ENCODE measurements around the gene GPR84.
A peak's percentile ranks its signal among the peaks of the same experiment; 100 is the strongest.

The GPR84 gene

DNA sequence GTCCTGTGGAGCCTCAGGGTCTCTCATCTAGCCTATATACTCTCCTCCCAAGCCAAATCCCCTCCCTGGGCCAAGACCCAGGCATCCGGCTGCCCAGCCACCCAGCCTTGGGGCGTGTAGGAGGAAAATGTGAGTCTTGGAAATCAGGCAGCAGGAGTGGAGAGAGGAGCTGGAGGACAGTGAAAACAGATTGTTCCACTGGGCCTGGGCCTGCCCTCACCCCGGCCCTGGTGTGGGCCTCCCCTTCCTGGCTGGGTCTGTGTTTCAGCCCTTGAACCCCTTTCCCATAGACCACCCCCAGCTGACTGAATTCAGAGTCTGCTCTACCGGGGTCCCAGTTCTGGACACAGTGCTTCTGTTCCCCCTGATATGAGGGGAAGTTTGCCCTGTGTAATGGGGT lies 48.1 kb upstream of the GPR84 start:
- H4K20me1 ChIP-seq (ENCODE audit: insufficient read depth, low read length): no peaks in the 10 kb centered on the region

DNA sequence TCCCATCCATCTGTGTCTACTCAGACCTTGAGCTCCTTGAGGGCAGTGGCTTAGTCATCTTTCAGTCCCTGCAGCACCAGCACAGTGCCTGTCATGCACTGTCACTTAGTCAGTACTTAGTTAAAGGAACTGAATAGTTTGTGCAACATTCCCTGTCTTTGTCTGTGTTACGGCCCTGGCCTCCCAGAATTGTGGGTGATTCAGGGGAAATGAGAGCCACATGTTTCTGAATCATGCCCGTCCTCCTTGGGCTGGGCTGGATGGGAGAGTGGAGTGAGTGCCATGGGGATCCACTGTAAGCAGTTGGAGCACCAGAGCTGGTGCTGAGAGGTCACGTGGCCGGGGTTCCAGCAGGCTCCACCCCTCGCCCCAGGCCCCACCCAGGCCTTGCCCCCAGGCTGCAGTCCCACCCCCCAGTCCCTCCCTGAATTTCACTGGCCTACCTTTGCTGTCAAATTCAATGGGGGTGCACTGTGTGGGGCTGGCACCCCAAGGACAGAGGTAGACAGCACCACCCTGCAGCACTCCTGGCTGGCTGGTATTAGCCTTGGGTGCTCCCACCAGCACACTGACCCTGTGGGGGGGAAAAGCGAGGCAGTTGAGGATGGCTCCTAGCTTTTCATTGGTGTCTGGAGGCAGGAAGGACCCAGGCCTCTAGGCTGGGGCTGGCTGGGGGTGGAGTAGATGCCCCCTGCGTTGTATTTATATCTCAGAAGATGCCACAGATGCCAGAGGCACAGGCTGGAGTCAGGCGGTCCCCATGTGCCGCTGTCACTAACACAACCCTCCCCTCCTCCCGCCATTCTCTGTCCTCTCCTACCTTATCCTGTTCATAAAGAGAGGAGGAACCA lies 47.3 kb upstream of the GPR84 start:
- Histone ChIP-seq H3K36me3 (ENCODE audit: insufficient read depth, low read length) (peaks cover 46% of the 10 kb centered on the region), H3K4me1 (ENCODE audit: insufficient read depth, low read length) (peaks cover 44% of the 10 kb centered on the region), H3K4me2 (ENCODE audit: insufficient read depth, low read length) (no peak overlapping the region), H3K27ac (ENCODE audit: low read length) (peak overlapping the region; percentile 90), H3K27me3 (ENCODE audit: insufficient read depth, low read length, poor library complexity) (no peaks in the 10 kb centered on the region), H3K79me2 (ENCODE audit: insufficient read depth, low read length) (peaks cover 51% of the 10 kb centered on the region), H3K4me3 (ENCODE audit: low read depth in 1 of 2, low read length in 2 of 2) (no peak overlapping the region), H3K9me3 (ENCODE audit: insufficient read depth, low read length, severe bottlenecking) (no peaks in the 10 kb centered on the region), H4K20me1 (ENCODE audit: insufficient read depth, low read length) (no peaks in the 10 kb centered on the region), H3K9ac (ENCODE audit: low read depth, low read length) (peak overlapping the region; percentile 39; the same call in 1 of the 2 replicates), H2AFZ (ENCODE audit: low read depth, low read length) (no peak overlapping the region)
- TF ChIP-seq, protein P1, sequence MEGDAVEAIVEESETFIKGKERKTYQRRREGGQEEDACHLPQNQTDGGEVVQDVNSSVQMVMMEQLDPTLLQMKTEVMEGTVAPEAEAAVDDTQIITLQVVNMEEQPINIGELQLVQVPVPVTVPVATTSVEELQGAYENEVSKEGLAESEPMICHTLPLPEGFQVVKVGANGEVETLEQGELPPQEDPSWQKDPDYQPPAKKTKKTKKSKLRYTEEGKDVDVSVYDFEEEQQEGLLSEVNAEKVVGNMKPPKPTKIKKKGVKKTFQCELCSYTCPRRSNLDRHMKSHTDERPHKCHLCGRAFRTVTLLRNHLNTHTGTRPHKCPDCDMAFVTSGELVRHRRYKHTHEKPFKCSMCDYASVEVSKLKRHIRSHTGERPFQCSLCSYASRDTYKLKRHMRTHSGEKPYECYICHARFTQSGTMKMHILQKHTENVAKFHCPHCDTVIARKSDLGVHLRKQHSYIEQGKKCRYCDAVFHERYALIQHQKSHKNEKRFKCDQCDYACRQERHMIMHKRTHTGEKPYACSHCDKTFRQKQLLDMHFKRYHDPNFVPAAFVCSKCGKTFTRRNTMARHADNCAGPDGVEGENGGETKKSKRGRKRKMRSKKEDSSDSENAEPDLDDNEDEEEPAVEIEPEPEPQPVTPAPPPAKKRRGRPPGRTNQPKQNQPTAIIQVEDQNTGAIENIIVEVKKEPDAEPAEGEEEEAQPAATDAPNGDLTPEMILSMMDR (IDR thresholded peaks at IDR 0.05; ENCODE audit: borderline replicate concordance, extremely low read depth, low read length, poor library complexity, severe bottlenecking): no peak
- TF ChIP-seq EZH2 (IDR thresholded peaks at IDR 0.05; ENCODE audit: borderline replicate concordance, low read depth, low read length, severe bottlenecking): no peak
- no peak for DNase-seq
- no peak for ATAC-seq (ENCODE audit: insufficient read depth, low read depth)

More for the DNA sequence above, 48.1 kb upstream of the GPR84 start:
- no peaks in the 10 kb centered on the region for H3K9me3 ChIP-seq (ENCODE audit: insufficient read depth, low read length, severe bottlenecking)
- peak overlapping the region; percentile 90 for H3K27ac ChIP-seq (ENCODE audit: low read length)
- TF ChIP-seq EZH2 (IDR thresholded peaks at IDR 0.05; ENCODE audit: borderline replicate concordance, low read depth, low read length, severe bottlenecking): no peak
- TF ChIP-seq, protein P1 (IDR thresholded peaks at IDR 0.05; ENCODE audit: borderline replicate concordance, extremely low read depth, low read length, poor library complexity, severe bottlenecking): no peak
- peak overlapping the region; percentile 59 for H3K4me2 ChIP-seq (ENCODE audit: insufficient read depth, low read length)
- peaks cover 59% of the 10 kb centered on the region for H3K79me2 ChIP-seq (ENCODE audit: insufficient read depth, low read length)
- H3K9ac ChIP-seq (ENCODE audit: low read depth, low read length): peak overlapping the region; percentile 39
- no peaks in the 10 kb centered on the region for H3K27me3 ChIP-seq (ENCODE audit: insufficient read depth, low read length, poor library complexity)
- DNase-seq: no peak
- peaks cover 39% of the 10 kb centered on the region for H3K36me3 ChIP-seq (ENCODE audit: insufficient read depth, low read length)
- H3K4me1 ChIP-seq (ENCODE audit: insufficient read depth, low read length): peaks cover 51% of the 10 kb centered on the region
- no peak overlapping the region for H3K4me3 ChIP-seq (ENCODE audit: low read depth in 1 of 2, low read length in 2 of 2)
- no peak for ATAC-seq (ENCODE audit: insufficient read depth, low read depth)
- H2AFZ ChIP-seq (ENCODE audit: low read depth, low read length): no peak overlapping the region

DNA sequence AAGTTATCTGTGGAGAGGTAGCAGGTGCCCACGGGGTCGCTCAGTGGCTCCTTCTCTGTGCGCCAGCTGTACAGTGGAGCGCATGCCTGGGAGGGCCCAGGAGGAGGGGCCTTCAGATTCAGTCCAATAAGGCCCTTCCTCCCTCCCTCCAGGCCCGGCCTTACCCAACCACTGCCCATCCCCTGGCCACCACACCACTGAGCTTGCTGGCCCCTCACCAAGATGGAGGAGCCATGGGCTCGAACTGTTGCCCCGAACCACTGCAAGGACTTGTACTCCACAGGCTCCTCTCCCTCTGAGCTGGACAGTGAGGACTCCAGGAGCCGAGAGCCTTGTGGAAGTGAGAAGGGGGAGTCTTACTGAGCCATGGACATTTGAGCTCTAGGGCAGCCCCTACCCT lies 45.0 kb upstream of the GPR84 start:
- peaks cover 70% of the 10 kb centered on the region for H3K36me3 ChIP-seq (ENCODE audit: insufficient read depth, low read length)
- peaks cover 26% of the 10 kb centered on the region for H3K4me1 ChIP-seq (ENCODE audit: insufficient read depth, low read length)
- no peaks in the 10 kb centered on the region for H3K27me3 ChIP-seq (ENCODE audit: insufficient read depth, low read length, poor library complexity)
- peaks cover 33% of the 10 kb centered on the region for H3K79me2 ChIP-seq (ENCODE audit: insufficient read depth, low read length)
- H3K4me2 ChIP-seq (ENCODE audit: insufficient read depth, low read length): no peak overlapping the region
- no peak for ATAC-seq (ENCODE audit: insufficient read depth, low read depth)
- H3K27ac ChIP-seq (ENCODE audit: low read length): no peak overlapping the region
- DNase-seq: no peak
- H3K9ac ChIP-seq (ENCODE audit: low read depth, low read length): no peak overlapping the region
- no peak for TF ChIP-seq EZH2 (IDR thresholded peaks at IDR 0.05; ENCODE audit: borderline replicate concordance, low read depth, low read length, severe bottlenecking)
- TF ChIP-seq, protein P1 (IDR thresholded peaks at IDR 0.05; ENCODE audit: borderline replicate concordance, extremely low read depth, low read length, poor library complexity, severe bottlenecking): no peak
- no peak overlapping the region for H3K4me3 ChIP-seq (ENCODE audit: low read depth in 1 of 2, low read length in 2 of 2)
- no peaks in the 10 kb centered on the region for H4K20me1 ChIP-seq (ENCODE audit: insufficient read depth, low read length)
- no peak overlapping the region for H2AFZ ChIP-seq (ENCODE audit: low read depth, low read length)
- H3K9me3 ChIP-seq (ENCODE audit: insufficient read depth, low read length, severe bottlenecking): no peaks in the 10 kb centered on the region

Data from DND-41 (cell line).